Transverse colon (tissue), 4 donors: ENCODE results near the gene SOD3. TPM values are rescaled to one million over a fixed set of nuclear protein-coding genes. Genes with fewer than 3 reads are reported as not detected.

ENCODE experiments used
- DNase-seq: peaks from one replicate; pipeline ENCODE4 v3.0.0-alpha.2; 2019
- H3K27ac ChIP-seq, 4 donors: fragments of 200-600 bp; sonication (generic); 2 replicates each; pipeline ENCODE4 v1.5.1; 2016 to 2018; ENCODE audit warnings: inconsistent platforms in 4 of 4
- H3K27me3 ChIP-seq: fragments of 200-600 bp; sonication (generic); 2 replicates; pipeline ENCODE4 v1.5.1; 2017; ENCODE audit warnings: inconsistent platforms
- H3K36me3 ChIP-seq, 4 donors: fragments of 200-600 bp; sonication (generic); 2 replicates each; pipeline ENCODE4 v1.5.1; 2017 to 2019; ENCODE audit warnings: inconsistent platforms in 4 of 4
- H3K4me1 ChIP-seq, 4 donors: fragments of 200-600 bp; sonication (generic); 2 replicates each; pipeline ENCODE4 v1.5.1; 2017 to 2020; ENCODE audit warnings: inconsistent platforms in 4 of 4
- H3K4me3 ChIP-seq, 4 donors: fragments of 200-600 bp; sonication (generic); 1 replicate in 1 of 4; 2 replicates in 3 of 4; pipeline versions ENCODE4 v1.5.1 to v1.6.1; 2017 to 2019; ENCODE audit warnings: inconsistent platforms in 4 of 4
- H3K9me3 ChIP-seq, 2 donors: fragments of 200-600 bp; sonication (generic); 2 replicates each; pipeline ENCODE4 v1.5.1; 2017 to 2019; ENCODE audit warnings: inconsistent platforms in 2 of 2
- EP300 ChIP-seq: sonication (generic); formaldehyde crosslinking; IDR thresholded peaks from one replicate; pipeline ENCODE4 v1.6.1; 2017; ENCODE audit warnings: antibody characterized with exemption, low read depth
- POLR2A ChIP-seq: fragments of 450-650 bp; IDR thresholded peaks from one replicate; pipeline ENCODE4 v1.6.1; 2016; ENCODE audit warnings: antibody characterized with exemption, mild to moderate bottlenecking, moderate library complexity
- POLR2AphosphoS5 ChIP-seq, 3 donors: sonication (generic); formaldehyde crosslinking; IDR thresholded peaks; one replicate each; pipeline ENCODE4 v1.6.1; 2016; ENCODE audit warnings: antibody characterized with exemption in 3 of 3
- WGBS, 2 donors: methylation state at CpG; one replicate each; pipeline ENCODE4 v1.1.5; 2018; ENCODE audit warnings: low coverage in 1 of 2; 5-methylcytosine and 5-hydroxymethylcytosine counted together
- in situ Hi-C, 4 donors: fragments of 200-750 bp; cut with MboI; loops; one replicate each; pipeline versions ENCODE4 v1.15.0 to v1.15.1; 2017; ENCODE audit warnings: low sequenced_read_pairs in 3 of 4, low pct_ligation_motif_present in 1 of 4, low pct_unique_long_range_greater_than_20kb in 1 of 4
- intact Hi-C: fragments of 100-400 bp; cut with DNase I; formaldehyde crosslinking; loops from one replicate; pipeline ENCODE4 v1.15.1; 2023; ENCODE audit warnings: low total_unique reads
- total RNA-seq, 4 donors: library from RNA; depleted of rRNA; stranded (reverse); fragments of >200 nt; gene quantifications; one replicate each; pipeline ENCODE4 v1.1.0, GENCODE V29; 2016
- TF ChIP-seq, protein P1 (sequence below), 5 experiments: fragments of 200-600 bp in 3 of 5; fragments of 450-650 bp in 2 of 5; sonication (generic) in 3 of 5; IDR thresholded peaks; 1 replicate in 2 of 5; 2 replicates in 3 of 5; pipeline ENCODE4 v1.5.1; 2016 to 2017; ENCODE audit warnings: antibody characterized with exemption in 5 of 5, inconsistent platforms in 3 of 5, mild to moderate bottlenecking in 2 of 5, moderate library complexity in 1 of 5

SOD3 gene
- total RNA-seq, 4 donors from 2014 or later: 27.7 to 112 (median 71.7) TPM

DNA sequence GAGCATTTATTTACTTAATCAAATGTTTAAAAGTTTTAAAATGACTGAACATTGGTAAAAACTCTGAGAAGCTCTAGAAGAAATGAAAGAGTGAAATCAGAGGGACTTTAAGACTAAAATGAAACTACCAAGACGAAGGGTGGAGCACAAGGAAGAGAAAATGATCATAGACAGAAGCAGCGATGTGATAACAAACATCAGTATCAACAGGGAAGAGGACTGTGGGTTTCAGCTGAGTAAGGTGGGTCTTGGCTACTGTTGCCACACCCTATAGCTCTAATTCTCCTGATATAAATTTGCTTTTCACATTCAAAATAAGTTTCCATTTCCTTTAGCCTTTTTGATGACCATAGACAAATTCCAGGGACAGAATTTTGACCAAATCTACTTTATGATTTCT, 18.4 kb downstream of the SOD3 start:
- peaks cover 0 to 3% (median 0%) of the 10 kb centered on the region in 4 donors for H3K36me3 ChIP-seq
- 74 to 83% methylated on average over 2 of the region's 2 CpGs for WGBS, 2 donors
- in situ Hi-C loops: loop anchor here in 1 of 4 donors (25.0 kb wide), 1 partner anchor 326 kb away; no protein-coding TSS in a partner anchor
- H3K4me1 ChIP-seq: peaks cover 0 to 3% (median 1%) of the 10 kb centered on the region in 4 donors
- H3K27me3 ChIP-seq: no peaks in the 10 kb centered on the region
- intact Hi-C loops: no loop called here
- H3K9me3 ChIP-seq: no peaks in the 10 kb centered on the region
- no peak overlapping the region for H3K27ac ChIP-seq
- DNase-seq: no peak
- H3K4me3 ChIP-seq: no peak overlapping the region
- no peak for TF ChIP-seq POLR2AphosphoS5 (IDR thresholded peaks at IDR 0.05)
- no peak for TF ChIP-seq POLR2A
- TF ChIP-seq, protein P1, sequence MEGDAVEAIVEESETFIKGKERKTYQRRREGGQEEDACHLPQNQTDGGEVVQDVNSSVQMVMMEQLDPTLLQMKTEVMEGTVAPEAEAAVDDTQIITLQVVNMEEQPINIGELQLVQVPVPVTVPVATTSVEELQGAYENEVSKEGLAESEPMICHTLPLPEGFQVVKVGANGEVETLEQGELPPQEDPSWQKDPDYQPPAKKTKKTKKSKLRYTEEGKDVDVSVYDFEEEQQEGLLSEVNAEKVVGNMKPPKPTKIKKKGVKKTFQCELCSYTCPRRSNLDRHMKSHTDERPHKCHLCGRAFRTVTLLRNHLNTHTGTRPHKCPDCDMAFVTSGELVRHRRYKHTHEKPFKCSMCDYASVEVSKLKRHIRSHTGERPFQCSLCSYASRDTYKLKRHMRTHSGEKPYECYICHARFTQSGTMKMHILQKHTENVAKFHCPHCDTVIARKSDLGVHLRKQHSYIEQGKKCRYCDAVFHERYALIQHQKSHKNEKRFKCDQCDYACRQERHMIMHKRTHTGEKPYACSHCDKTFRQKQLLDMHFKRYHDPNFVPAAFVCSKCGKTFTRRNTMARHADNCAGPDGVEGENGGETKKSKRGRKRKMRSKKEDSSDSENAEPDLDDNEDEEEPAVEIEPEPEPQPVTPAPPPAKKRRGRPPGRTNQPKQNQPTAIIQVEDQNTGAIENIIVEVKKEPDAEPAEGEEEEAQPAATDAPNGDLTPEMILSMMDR (IDR thresholded peaks at IDR 0.05): no peak
- TF ChIP-seq EP300: no peak

DNA sequence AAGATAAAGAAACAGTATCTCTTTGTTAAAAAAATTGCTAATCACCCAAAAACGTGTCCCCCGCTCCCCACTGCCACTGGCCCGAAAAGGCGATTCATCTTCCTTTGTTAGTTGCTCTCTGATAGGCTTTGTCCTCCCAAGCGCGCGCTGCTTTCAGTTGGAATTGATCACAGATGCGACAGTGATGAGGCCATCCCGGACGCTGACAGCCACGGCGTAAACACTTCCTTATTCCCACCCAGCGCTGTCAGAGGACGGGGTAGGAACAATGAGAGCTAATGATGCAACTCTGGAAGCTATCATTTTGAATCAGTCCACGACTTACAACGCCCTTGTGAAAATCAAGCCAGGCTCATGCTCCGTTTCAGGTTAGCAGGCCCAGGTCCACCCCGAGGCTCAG, 21.4 kb downstream of the SOD3 start:
- 88 to 92% methylated on average over 11 to 18 of the region's 18 CpGs for WGBS, 2 donors
- no peak for DNase-seq
- no peak for TF ChIP-seq POLR2A
- TF ChIP-seq, protein P1 (IDR thresholded peaks at IDR 0.05): no peak
- TF ChIP-seq POLR2AphosphoS5 (IDR thresholded peaks at IDR 0.05): no peak
- TF ChIP-seq EP300: no peak
- no peaks in the 10 kb centered on the region for H3K4me1 ChIP-seq
- no peaks in the 10 kb centered on the region for H3K27me3 ChIP-seq
- intact Hi-C loops (no loop called here), in situ Hi-C loops (loop anchor here in 1 of 4 donors (25.0 kb wide), 1 partner anchor 329 kb away; no protein-coding TSS in a partner anchor)
- no peak overlapping the region for H3K4me3 ChIP-seq
- peaks cover 0 to 3% (median 0%) of the 10 kb centered on the region in 4 donors for H3K36me3 ChIP-seq
- no peaks in the 10 kb centered on the region for H3K9me3 ChIP-seq
- no peak overlapping the region for H3K27ac ChIP-seq

DNA sequence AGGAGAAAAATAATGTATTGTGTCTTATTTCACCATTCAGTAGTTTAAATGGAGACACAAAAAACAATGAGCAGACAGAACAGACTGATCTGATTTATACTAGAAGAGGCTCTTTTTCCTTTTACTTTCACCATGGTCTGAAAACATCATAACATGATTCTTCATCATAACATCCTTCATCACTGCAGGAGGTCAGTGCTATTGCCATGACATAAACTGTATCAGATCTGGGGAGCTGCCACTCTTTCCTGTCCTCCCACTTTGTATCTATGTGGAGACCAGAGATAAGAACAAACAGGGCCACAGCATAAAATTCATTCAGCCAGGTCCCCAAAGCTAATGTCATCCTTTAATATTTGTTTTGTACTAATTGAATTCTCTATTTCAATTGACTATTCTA, 25.2 kb downstream of the SOD3 start:
- Histone ChIP-seq H3K4me3 (no peak overlapping the region), H3K9me3 (no peaks in the 10 kb centered on the region), H3K27me3 (no peaks in the 10 kb centered on the region), H3K36me3 (peaks cover 0 to 3% (median 0%) of the 10 kb centered on the region in 4 donors), H3K27ac (no peak overlapping the region), H3K4me1 (no peaks in the 10 kb centered on the region)
- intact Hi-C loops (no loop called here), in situ Hi-C loops (loop anchor here in 1 of 4 donors (25.0 kb wide), 1 partner anchor 333 kb away; no protein-coding TSS in a partner anchor)
- no peak for TF ChIP-seq EP300
- TF ChIP-seq POLR2AphosphoS5 (IDR thresholded peaks at IDR 0.05): no peak
- no peak for TF ChIP-seq POLR2A
- TF ChIP-seq, protein P1 (IDR thresholded peaks at IDR 0.05): no peak
- DNase-seq: no peak

DNA sequence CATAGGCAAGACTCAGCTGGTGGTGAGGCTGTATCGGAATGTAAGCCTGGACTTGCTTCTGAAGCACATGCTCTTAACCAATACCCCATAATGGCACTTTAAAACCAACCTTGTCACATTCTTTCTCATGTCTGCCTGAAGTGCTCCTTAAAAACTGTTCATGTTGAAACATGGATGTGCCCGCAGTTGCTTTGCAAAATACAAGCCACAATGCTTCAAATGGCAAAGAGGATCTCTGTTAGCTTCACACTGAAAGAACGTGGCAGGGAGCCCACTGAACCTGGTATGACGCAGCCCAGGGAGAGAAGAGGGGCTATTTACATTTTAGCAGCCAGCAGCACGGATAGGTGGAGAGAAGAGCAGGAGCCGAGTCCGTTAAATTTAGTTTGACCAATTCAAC, 29.3 kb downstream of the SOD3 start:
- TF ChIP-seq EP300: no peak
- TF ChIP-seq POLR2A: no peak
- TF ChIP-seq, protein P1 (IDR thresholded peaks at IDR 0.05): no peak
- no peak for TF ChIP-seq POLR2AphosphoS5 (IDR thresholded peaks at IDR 0.05)
- WGBS, 2 donors: 57 to 84% methylated on average over 3 to 7 of the region's 7 CpGs
- Histone ChIP-seq H3K36me3 (no peaks in the 10 kb centered on the region), H3K9me3 (no peaks in the 10 kb centered on the region), H3K27me3 (no peaks in the 10 kb centered on the region), H3K27ac (no peak overlapping the region), H3K4me3 (no peak overlapping the region), H3K4me1 (no peaks in the 10 kb centered on the region)
- intact Hi-C loops: no loop called here
- no peak for DNase-seq
- in situ Hi-C loops: loop anchor here in 1 of 4 donors (25.0 kb wide), 1 partner anchor 337 kb away; no protein-coding TSS in a partner anchor
